Measurements from ENCODE around the gene TRPM4.
"Not testable (repeated sequence)": the region's sequence is repeated elsewhere in the genome, so short reads cannot be mapped to it uniquely, and the experiment has no call there.

Gene TRPM4

DNA sequence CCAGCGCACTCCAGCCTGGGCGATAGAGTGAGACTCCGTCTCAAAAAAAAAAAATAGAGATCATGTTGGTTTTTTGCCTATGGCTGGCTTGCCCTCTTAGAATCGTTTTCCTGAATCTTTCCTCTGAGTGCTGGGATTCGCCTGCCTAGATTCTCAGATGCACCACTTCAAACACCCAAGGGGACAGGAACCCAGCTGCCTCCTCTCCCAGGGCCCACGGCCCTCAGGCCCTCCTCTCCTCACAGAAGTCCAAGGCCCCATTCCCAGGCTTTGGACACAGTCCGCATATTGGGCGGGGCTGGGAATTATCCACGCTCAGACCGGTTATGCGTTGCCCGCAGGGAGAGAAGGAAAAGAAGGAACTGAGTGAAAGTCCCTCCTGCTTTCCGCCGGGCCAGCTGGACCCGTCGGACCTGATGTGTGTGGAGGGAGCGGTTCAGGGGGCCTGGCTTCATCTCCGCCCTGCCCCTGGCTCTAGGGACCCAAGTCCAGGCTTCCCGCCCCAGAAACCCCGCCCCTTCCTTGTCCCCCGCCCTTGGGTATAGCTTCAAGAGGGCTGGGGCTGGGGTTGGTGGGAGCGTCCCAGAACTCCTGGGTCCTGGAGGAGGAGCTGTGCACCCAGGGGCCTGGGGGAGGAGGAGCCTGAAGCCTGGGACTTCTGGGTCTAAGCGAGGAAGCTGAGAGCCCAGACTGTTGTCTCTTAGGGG, 32.4 kb upstream of the TRPM4 start:
- TF ChIP-seq, protein P1, sequence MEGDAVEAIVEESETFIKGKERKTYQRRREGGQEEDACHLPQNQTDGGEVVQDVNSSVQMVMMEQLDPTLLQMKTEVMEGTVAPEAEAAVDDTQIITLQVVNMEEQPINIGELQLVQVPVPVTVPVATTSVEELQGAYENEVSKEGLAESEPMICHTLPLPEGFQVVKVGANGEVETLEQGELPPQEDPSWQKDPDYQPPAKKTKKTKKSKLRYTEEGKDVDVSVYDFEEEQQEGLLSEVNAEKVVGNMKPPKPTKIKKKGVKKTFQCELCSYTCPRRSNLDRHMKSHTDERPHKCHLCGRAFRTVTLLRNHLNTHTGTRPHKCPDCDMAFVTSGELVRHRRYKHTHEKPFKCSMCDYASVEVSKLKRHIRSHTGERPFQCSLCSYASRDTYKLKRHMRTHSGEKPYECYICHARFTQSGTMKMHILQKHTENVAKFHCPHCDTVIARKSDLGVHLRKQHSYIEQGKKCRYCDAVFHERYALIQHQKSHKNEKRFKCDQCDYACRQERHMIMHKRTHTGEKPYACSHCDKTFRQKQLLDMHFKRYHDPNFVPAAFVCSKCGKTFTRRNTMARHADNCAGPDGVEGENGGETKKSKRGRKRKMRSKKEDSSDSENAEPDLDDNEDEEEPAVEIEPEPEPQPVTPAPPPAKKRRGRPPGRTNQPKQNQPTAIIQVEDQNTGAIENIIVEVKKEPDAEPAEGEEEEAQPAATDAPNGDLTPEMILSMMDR (IDR thresholded peaks at IDR 0.05) = no peak
- peaks cover 5 to 10% of the 10 kb centered on the region in 2 experiments for H3K4me1 ChIP-seq (ENCODE audit: control insufficient read depth in 1 of 2, insufficient read depth in 1 of 2, low read depth in 1 of 2, low read length in 1 of 2)
- H3K9me3 ChIP-seq = no peaks in the 10 kb centered on the region
- no peaks in the 10 kb centered on the region for H3K36me3 ChIP-seq
- peaks cover 66% of the 10 kb centered on the region for H3K27me3 ChIP-seq
- no peak overlapping the region for H3K27ac ChIP-seq
- no peak overlapping the region for H3K4me3 ChIP-seq (ENCODE audit: low read depth in 1 of 2, low read length in 1 of 2)

DNA sequence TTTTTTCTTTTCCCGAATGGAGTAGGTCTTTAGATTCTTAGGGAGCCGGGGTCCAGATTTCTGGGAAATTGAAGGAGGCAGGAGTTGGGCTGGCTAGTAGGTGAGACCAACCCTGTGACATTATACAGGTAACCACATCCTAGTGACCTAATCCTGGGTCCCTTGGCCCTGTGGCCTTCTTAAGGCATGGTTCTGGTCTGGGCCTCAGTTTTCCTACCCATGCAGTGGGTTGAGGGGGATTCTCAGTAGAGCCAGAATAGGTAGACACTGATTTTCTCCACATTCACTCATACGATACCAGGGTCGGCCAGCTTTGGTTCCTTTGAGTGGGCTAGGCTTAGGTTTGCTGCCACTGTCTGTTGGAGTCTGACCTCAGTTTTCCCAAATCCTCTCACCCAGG, 31.0 kb upstream of the TRPM4 start:
- peaks cover 5 to 10% of the 10 kb centered on the region in 2 experiments for H3K4me1 ChIP-seq (ENCODE audit: control insufficient read depth in 1 of 2, insufficient read depth in 1 of 2, low read depth in 1 of 2, low read length in 1 of 2)
- peaks cover 55% of the 10 kb centered on the region for H3K27me3 ChIP-seq
- H3K36me3 ChIP-seq = no peaks in the 10 kb centered on the region
- H3K27ac ChIP-seq = no peak overlapping the region
- H3K4me3 ChIP-seq (ENCODE audit: low read depth in 1 of 2, low read length in 1 of 2) = no peak overlapping the region
- H3K9me3 ChIP-seq = no peaks in the 10 kb centered on the region
- TF ChIP-seq, protein P1 (IDR thresholded peaks at IDR 0.05) = no peak

DNA sequence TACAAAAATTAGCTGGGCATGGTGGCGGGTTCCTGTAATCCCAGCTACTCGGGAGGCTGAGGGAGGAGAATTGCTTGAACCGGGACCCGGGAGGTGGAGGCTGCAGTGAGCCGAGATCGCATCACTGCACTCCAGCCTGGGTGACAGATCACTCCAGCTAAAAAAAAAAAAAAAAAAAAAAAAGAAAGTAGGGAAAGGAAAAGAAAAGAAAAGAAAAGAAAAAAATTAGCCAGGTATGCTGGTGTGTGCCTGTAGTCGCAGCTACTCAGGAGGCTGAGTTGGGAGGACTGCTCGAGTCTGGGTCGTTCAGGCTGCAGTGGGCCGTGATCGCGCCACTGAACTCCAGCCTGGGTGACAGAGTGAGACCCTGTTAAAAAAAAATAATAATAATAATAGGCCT, 30.4 kb upstream of the TRPM4 start:
- not testable (repeated sequence) for H3K27ac ChIP-seq, H3K9me3 ChIP-seq, H3K36me3 ChIP-seq
- H3K4me1 ChIP-seq (ENCODE audit: control insufficient read depth in 1 of 2, insufficient read depth in 1 of 2, low read depth in 1 of 2, low read length in 1 of 2) = peaks cover 5 to 10% of the 10 kb centered on the region in 2 experiments
- H3K4me3 ChIP-seq (ENCODE audit: low read depth in 1 of 2, low read length in 1 of 2) = peak overlapping the region; percentile 58 to 73
- peaks cover 54% of the 10 kb centered on the region for H3K27me3 ChIP-seq

DNA sequence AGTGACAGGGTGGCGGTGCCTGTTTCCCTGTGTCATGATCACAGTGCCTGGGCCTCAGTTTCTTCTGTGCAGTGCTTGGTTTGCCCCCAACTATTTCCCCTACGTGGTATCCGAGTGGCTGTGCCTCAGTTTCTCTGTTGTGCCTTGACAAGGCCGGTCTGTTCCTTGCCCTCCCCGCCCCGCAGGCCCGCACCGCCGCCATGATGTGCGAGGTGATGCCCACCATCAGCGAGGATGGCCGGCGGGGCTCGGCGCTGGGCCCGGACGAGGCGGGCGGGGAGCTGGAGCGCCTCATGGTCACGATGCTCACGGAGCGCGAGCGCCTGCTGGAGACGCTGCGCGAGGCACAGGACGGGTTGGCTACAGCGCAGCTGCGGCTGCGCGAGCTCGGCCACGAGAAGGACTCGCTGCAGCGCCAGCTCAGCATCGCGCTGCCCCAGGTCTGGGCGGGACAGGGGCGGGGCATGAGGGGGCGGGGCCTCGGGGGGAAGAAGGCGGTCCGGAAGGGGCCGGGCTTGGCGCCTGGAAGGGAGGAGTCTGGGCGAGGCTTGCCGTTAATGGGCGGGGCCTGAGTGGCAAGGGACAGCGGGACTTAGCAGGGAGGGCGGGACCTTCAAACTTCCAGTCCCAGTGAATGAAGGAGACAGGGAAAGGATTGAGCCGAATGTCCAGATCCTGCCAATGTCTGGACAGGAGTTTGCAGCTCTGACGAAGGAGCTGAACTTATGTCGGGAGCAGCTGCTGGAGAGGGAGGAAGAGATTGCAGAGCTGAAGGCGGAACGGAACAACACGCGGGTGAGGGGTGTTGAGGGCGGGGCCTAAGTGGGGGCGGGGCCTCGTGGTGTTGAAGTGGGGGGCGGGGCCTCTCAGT, 29.7 kb upstream of the TRPM4 start:
- H3K4me1 ChIP-seq (ENCODE audit: control insufficient read depth in 1 of 2, insufficient read depth in 1 of 2, low read depth in 1 of 2, low read length in 1 of 2) = peaks cover 5 to 10% of the 10 kb centered on the region in 2 experiments
- peak overlapping the region; percentile 59 for H3K27ac ChIP-seq
- H3K27me3 ChIP-seq = peaks cover 54% of the 10 kb centered on the region
- no peaks in the 10 kb centered on the region for H3K9me3 ChIP-seq
- H3K4me3 ChIP-seq (ENCODE audit: low read depth in 1 of 2, low read length in 1 of 2) = peak overlapping the region; percentile 58 to 73
- H3K36me3 ChIP-seq = no peaks in the 10 kb centered on the region
- TF ChIP-seq, protein P1 (IDR thresholded peaks at IDR 0.05) = peak; percentile 58

DNA sequence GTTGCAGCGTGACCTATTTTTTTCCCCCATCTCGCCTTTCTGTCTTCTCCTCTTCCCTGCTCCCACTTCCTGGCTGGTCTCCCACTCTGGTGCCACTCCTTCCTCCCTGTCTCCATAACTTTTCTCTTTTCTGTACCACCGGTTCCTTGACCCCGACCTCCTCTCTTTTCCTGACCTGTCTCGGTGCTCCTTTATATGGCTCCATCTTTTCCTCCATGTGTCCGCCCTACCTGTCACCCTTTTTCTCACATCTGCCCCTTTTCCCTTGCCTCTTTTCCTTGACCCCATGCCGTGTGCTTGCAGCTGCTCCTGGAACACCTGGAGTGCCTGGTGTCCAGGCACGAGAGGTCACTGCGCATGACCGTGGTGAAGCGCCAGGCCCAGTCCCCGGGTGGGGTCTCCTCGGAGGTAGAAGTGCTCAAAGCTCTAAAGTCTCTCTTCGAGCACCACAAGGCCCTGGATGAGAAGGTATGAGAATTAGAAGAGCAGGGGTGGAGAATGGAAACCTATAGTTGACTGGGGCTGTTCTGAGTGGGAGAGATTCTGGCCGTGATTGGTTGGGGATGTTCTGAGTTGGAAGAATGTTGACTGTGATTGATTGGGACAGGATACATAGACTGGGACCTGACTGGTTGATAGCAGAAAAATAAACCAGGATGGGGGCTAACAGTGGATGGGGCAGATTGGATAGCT, 28.9 kb upstream of the TRPM4 start:
- Histone ChIP-seq H3K4me3 (ENCODE audit: low read depth in 1 of 2, low read length in 1 of 2) (peak overlapping the region; percentile 58 to 73), H3K36me3 (no peaks in the 10 kb centered on the region), H3K27ac (no peak overlapping the region), H3K27me3 (peaks cover 54% of the 10 kb centered on the region), H3K4me1 (ENCODE audit: control insufficient read depth in 1 of 2, insufficient read depth in 1 of 2, low read depth in 1 of 2, low read length in 1 of 2) (peaks cover 10 to 17% of the 10 kb centered on the region in 2 experiments), H3K9me3 (no peaks in the 10 kb centered on the region)
- TF ChIP-seq, protein P1 (IDR thresholded peaks at IDR 0.05) = no peak
